GM12891 (cell line): ENCODE measurements around the gene ZIK1.

Source experiments
- POLR2A ChIP-seq: IDR thresholded peaks from 2 replicates; pipeline ENCODE4 v1.6.1; 2011; ENCODE audit warnings: low read depth, low read length, control low read depth
- SPI1 ChIP-seq: IDR thresholded peaks from 2 replicates; pipeline ENCODE4 v1.6.1; 2011; ENCODE audit warnings: low read depth, low read length, control low read depth
- TAF1 ChIP-seq: IDR thresholded peaks from 2 replicates; pipeline ENCODE4 v1.6.1; 2011; ENCODE audit warnings: low read depth, low read length, control low read depth

GRCh38 chr19:57632987-57633831, 49.3 kb downstream of the ZIK1 start, which contains the start of gene ZNF211:
- TF ChIP-seq TAF1 (peak; percentile 38; the same call in 1 of the 2 replicates), POLR2A (peak; percentile 55; the same call in 1 of the 2 replicates), SPI1 (no peak)
